K562 (cell line): Measurements from ENCODE around the gene AGK. TPM values are rescaled to one million over a fixed set of nuclear protein-coding genes. Genes with fewer than 3 reads are reported as not detected.

ENCODE experiments used
- C11orf30 ChIP-seq: fragments of 450-650 bp; IDR thresholded peaks from 2 replicates; pipeline ENCODE4 v1.6.1; 2016; ENCODE audit warnings: low read depth, mild to moderate bottlenecking
- HDAC1 ChIP-seq, 2 experiments: fragments of 450-650 bp; IDR thresholded peaks; 2 replicates each; pipeline ENCODE4 v1.6.1; 2016 to 2017; ENCODE audit warnings: inconsistent platforms in 1 of 2, mild to moderate bottlenecking in 1 of 2, moderate library complexity in 1 of 2
- HDAC8 ChIP-seq: fragments of 450-650 bp; IDR thresholded peaks from 2 replicates; pipeline ENCODE4 v1.6.1; 2016; ENCODE audit warnings: mild to moderate bottlenecking, missing genetic modification characterization, moderate library complexity, missing compliant biosample characterization
- MTF1 ChIP-seq: fragments of 250-450 bp; sonication (Bioruptor Pico); IDR thresholded peaks from 2 replicates; pipeline ENCODE4 v1.9.0; 2021; ENCODE audit warnings: moderate library complexity, mild to moderate bottlenecking, inconsistent platforms, borderline replicate concordance
- RCOR1 ChIP-seq, 2 experiments: IDR thresholded peaks; 2 replicates each; pipeline ENCODE4 v1.6.1; 2012; ENCODE audit warnings: low read depth in 2 of 2, low read length in 2 of 2, borderline replicate concordance in 1 of 2, improper control_type of control experiment in 1 of 2
- TCF7L2 ChIP-seq: fragments of 150-350 bp; IDR thresholded peaks from 2 replicates; pipeline ENCODE4 v1.6.1; 2016; ENCODE audit warnings: low read depth, mild to moderate bottlenecking, low read length, moderate library complexity
- ZNF57 ChIP-seq: fragments of 450-650 bp; formaldehyde crosslinking; IDR thresholded peaks from 2 replicates; pipeline ENCODE4 v1.4.0; 2020; ENCODE audit warnings: mild to moderate bottlenecking, moderate library complexity
- polyA plus RNA-seq, 8 experiments: library from polyadenylated mRNA; depleted of rRNA in 4 of 8; stranded (reverse) in 5 of 8; unstranded in 3 of 8; fragments of >200 nt; fragmentation: Nextera tagmentation in 2 of 8; fragmentation: Illumina TruSeq in 1 of 8; extraction: Ambion mirVana in 2 of 8; extraction: Trizol in 1 of 8; gene quantifications; 2 replicates each; pipeline versions ENCODE4 v1.2.1 to v1.2.3, GENCODE V29; 2011 to 2014; ENCODE audit warnings: inconsistent platforms in 1 of 8, missing spikeins in 1 of 8
- total RNA-seq, 7 experiments: library from RNA; depleted of rRNA in 6 of 7; stranded (reverse); fragments of >200 nt in 6 of 7; fragmentation: Illumina TruSeq in 2 of 7; extraction: Trizol in 2 of 7; gene quantifications; 2 replicates each; pipeline versions ENCODE4 v1.2.1 to v1.2.3, GENCODE V29; 2011 to 2021; ENCODE audit warnings: low replicate concordance in 1 of 7
- TF ChIP-seq, protein P1 (sequence below), 2 experiments: IDR thresholded peaks; 2 replicates each; pipeline ENCODE4 v1.6.1; 2011; ENCODE audit warnings: borderline replicate concordance in 1 of 2, control low read depth in 1 of 2, low read depth in 1 of 2, low read length in 1 of 2, mild to moderate bottlenecking in 1 of 2, mixed read lengths in 1 of 2, moderate library complexity in 1 of 2; ENCODE audit not compliant: insufficient read depth in 1 of 2, insufficient read length in 1 of 2, poor library complexity in 1 of 2, severe bottlenecking in 1 of 2; ENCODE audit errors: extremely low read depth in 1 of 2
- TF ChIP-seq, protein P2 (sequence below): sonication (generic); formaldehyde crosslinking; IDR thresholded peaks from 2 replicates; pipeline ENCODE4 v1.8.0; 2022; ENCODE audit warnings: mild to moderate bottlenecking, missing genetic modification reagents

AGK gene
- total and polyA plus RNA-seq, 9 of the 15 experiments (the other 6 are each of a cell fraction or from before 2014, with no cell fraction given) = 50.7 to 128 (median 71.8) TPM

DNA sequence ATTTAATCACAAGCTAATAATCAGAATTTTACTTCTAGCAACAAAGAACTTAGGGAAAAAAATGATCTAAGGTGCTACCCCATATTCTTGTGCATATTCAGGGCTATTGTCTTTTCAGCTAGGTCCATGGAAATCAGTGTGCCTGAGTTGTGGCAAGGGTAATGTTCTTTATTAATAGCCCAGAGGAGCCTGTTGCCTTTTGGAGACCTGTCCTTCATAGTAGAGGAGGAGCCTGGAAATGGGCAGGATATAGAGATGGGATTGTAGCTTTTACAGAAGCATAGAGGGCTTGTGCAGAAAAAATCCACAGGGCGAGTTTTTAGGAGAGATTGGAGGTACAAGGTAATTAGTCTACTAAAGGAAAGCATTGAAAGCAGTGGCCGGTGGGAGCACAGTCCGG is 38.9 kb downstream of the AGK start (continued):
- TF ChIP-seq, protein P1, sequence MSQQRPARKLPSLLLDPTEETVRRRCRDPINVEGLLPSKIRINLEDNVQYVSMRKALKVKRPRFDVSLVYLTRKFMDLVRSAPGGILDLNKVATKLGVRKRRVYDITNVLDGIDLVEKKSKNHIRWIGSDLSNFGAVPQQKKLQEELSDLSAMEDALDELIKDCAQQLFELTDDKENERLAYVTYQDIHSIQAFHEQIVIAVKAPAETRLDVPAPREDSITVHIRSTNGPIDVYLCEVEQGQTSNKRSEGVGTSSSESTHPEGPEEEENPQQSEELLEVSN (IDR thresholded peaks at IDR 0.05; ENCODE audit: borderline replicate concordance in 1 of 2, extremely low read depth in 1 of 2, insufficient read depth in 1 of 2, insufficient read length in 1 of 2, low read depth in 1 of 2, low read length in 1 of 2, poor library complexity in 1 of 2, severe bottlenecking in 1 of 2) = no peak
- TF ChIP-seq, protein P2, sequence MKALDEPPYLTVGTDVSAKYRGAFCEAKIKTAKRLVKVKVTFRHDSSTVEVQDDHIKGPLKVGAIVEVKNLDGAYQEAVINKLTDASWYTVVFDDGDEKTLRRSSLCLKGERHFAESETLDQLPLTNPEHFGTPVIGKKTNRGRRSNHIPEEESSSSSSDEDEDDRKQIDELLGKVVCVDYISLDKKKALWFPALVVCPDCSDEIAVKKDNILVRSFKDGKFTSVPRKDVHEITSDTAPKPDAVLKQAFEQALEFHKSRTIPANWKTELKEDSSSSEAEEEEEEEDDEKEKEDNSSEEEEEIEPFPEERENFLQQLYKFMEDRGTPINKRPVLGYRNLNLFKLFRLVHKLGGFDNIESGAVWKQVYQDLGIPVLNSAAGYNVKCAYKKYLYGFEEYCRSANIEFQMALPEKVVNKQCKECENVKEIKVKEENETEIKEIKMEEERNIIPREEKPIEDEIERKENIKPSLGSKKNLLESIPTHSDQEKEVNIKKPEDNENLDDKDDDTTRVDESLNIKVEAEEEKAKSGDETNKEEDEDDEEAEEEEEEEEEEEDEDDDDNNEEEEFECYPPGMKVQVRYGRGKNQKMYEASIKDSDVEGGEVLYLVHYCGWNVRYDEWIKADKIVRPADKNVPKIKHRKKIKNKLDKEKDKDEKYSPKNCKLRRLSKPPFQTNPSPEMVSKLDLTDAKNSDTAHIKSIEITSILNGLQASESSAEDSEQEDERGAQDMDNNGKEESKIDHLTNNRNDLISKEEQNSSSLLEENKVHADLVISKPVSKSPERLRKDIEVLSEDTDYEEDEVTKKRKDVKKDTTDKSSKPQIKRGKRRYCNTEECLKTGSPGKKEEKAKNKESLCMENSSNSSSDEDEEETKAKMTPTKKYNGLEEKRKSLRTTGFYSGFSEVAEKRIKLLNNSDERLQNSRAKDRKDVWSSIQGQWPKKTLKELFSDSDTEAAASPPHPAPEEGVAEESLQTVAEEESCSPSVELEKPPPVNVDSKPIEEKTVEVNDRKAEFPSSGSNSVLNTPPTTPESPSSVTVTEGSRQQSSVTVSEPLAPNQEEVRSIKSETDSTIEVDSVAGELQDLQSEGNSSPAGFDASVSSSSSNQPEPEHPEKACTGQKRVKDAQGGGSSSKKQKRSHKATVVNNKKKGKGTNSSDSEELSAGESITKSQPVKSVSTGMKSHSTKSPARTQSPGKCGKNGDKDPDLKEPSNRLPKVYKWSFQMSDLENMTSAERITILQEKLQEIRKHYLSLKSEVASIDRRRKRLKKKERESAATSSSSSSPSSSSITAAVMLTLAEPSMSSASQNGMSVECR (CRISPR knock-in tag) = no peak
- no peak for TF ChIP-seq HDAC8 (tag)
- TF ChIP-seq ZNF57 = no peak
- TF ChIP-seq HDAC1 (IDR thresholded peaks at IDR 0.05) = no peak
- TF ChIP-seq TCF7L2 = no peak
- no peak for TF ChIP-seq RCOR1 (IDR thresholded peaks at IDR 0.05; ENCODE audit: borderline replicate concordance in 1 of 2, low read depth in 2 of 2, low read length in 2 of 2)
- no peak for TF ChIP-seq MTF1 (CRISPR knock-in tag)
- no peak for TF ChIP-seq C11orf30
